ENCODE results near the gene AK3.

GRCh38 chr9:4788703-4789102 is 47.7 kb upstream of the AK3 start:
- TF ChIP-seq CTCF (IDR thresholded peaks at IDR 0.05; ENCODE audit: extremely low read depth in 1 of 2, insufficient read depth in 1 of 2, low read depth in 1 of 2, low read length in 2 of 2) (no peak), POLR2A (IDR thresholded peaks at IDR 0.05; ENCODE audit: low read depth, low read length) (no peak), POLR2AphosphoS5 (IDR thresholded peaks at IDR 0.05; ENCODE audit: insufficient read depth, low read depth, low read length) (no peak), MAX (IDR thresholded peaks at IDR 0.05; ENCODE audit: insufficient read depth, insufficient read length) (no peak), FOS (IDR thresholded peaks at IDR 0.05; ENCODE audit: borderline replicate concordance, insufficient read depth, low read length) (no peak), JUN (IDR thresholded peaks at IDR 0.05; ENCODE audit: borderline replicate concordance, insufficient read depth, insufficient read length, low read depth) (no peak), EZH2 (IDR thresholded peaks at IDR 0.05; ENCODE audit: borderline replicate concordance, low read depth, low read length, severe bottlenecking) (no peak), MYC (IDR thresholded peaks at IDR 0.05; ENCODE audit: low read depth, low read length) (no peak), GATA2 (IDR thresholded peaks at IDR 0.05; ENCODE audit: insufficient read depth, insufficient read length, low read depth, low read length) (no peak)
